GM19099 (cell line): ENCODE results near the gene TRIM71.

Experiments used
- POLR2A ChIP-seq: IDR thresholded peaks from 3 replicates; pipeline ENCODE4 v1.6.1; 2011; ENCODE audit warnings: low read depth; ENCODE audit not compliant: insufficient read length; ENCODE audit errors: extremely low read depth

Gene TRIM71

GRCh38 chr3:32817558-32818228, at the start of gene TRIM71:
TSS of gene TRIM71 (plus strand) at chr3:32817997. CDS start at chr3:32818081, 84 bp downstream.
- TF ChIP-seq POLR2A = peak; percentile 21

- no peak for TF ChIP-seq POLR2A
These were observed 39.4 kb upstream of the TRIM71 start for GRCh38 chr3:32778389-32778788.

- TF ChIP-seq POLR2A = no peak
These were observed 37.6 kb upstream of the TRIM71 start for GRCh38 chr3:32780071-32780734.

GRCh38 chr3:32780735-32781210, 37.0 kb upstream of the TRIM71 start:
- no peak for TF ChIP-seq POLR2A

- no peak for TF ChIP-seq POLR2A
These were observed 36.4 kb upstream of the TRIM71 start for GRCh38 chr3:32781211-32781968.

GRCh38 chr3:32782407-32782806, 35.4 kb upstream of the TRIM71 start:
- TF ChIP-seq POLR2A = no peak

- TF ChIP-seq POLR2A = no peak
These were observed 26.0 kb upstream of the TRIM71 start for GRCh38 chr3:32791833-32792232.

- no peak for TF ChIP-seq POLR2A
These were observed 23.1 kb upstream of the TRIM71 start for GRCh38 chr3:32794487-32795308.

GRCh38 chr3:32797776-32798175, 20.0 kb upstream of the TRIM71 start:
- no peak for TF ChIP-seq POLR2A

- TF ChIP-seq POLR2A = no peak
These were observed 4.6 kb upstream of the TRIM71 start for GRCh38 chr3:32813180-32813579.

- no peak for TF ChIP-seq POLR2A
These were observed 3.4 kb upstream of the TRIM71 start for GRCh38 chr3:32814361-32814760.

- TF ChIP-seq POLR2A = no peak
These were observed 1.9 kb upstream of the TRIM71 start for GRCh38 chr3:32815841-32816438.

- TF ChIP-seq POLR2A = peak; percentile 46
These were observed 1.1 kb upstream of the TRIM71 start for GRCh38 chr3:32816439-32817256.

- TF ChIP-seq POLR2A = no peak
These were observed 590 bp upstream of the TRIM71 start for GRCh38 chr3:32817257-32817557.
